Bone marrow (tissue), 2 donors: ENCODE measurements around the gene KIF26B.

Experiments
- DNase-seq, 2 donors: peaks; one replicate each; lab custom pipeline; 2025; lab: John Stamatoyannopoulos, UW

Gene KIF26B

GRCh38 chr1:245279346-245279745, 124.6 kb downstream of the KIF26B start:
- no peak for DNase-seq

- no peak for DNase-seq
Observed at GRCh38 chr1:245283001-245283400, 128.2 kb downstream of the KIF26B start.

- no peak for DNase-seq
Observed at GRCh38 chr1:245285168-245285567, 130.4 kb downstream of the KIF26B start.

GRCh38 chr1:245288796-245289195, 134.0 kb downstream of the KIF26B start:
- DNase-seq, result no peak

DNA sequence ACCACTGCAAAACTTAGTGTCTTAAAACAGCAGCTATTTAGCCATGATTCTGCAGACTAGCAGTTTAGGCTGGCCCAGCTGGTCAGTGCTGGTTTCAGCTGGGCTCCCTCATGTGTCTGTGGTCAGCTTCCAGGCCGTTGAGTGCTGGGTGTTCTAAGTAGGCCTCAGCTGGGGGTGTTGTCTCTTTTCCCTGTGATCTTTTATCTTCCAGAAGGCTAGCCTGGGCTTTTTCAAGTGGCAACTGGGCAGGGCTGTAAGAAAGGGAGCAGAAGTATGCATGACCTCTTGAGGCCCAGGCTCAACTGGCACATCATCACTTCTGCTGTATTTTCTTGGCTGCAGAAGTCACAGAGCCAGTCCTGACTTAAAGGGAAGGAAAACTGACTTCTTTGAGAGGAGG, 136.1 kb downstream of the KIF26B start:
- no peak for DNase-seq

- no peak for DNase-seq
Observed at GRCh38 chr1:245291351-245291750, 136.6 kb downstream of the KIF26B start.

GRCh38 chr1:245292141-245292540, 137.4 kb downstream of the KIF26B start:
- no peak for DNase-seq

- no peak for DNase-seq
Observed at GRCh38 chr1:245292553-245292952, 137.8 kb downstream of the KIF26B start.

DNA sequence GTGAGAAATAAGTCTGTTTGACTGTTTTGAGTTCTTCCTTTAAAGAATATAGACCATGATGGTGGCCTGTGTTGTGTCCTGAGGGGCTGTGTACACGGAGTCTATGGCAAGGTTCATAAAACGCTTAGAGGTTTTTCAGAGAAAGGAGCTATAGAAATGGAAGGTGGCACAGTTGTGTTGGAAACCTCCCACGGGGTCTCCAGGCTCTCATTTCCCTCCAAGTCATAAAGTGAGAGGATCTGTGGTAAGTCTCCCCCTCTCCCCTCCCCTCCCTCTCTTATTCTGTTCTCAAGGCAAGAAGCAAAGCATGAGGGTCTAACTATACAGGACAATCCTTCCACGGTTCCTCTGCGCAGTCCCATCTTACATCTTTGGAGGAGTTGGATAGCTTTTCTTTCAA, 139.2 kb downstream of the KIF26B start:
- no peak for DNase-seq

- no peak for DNase-seq
Observed at GRCh38 chr1:245298781-245299180, 144.0 kb downstream of the KIF26B start.

DNA sequence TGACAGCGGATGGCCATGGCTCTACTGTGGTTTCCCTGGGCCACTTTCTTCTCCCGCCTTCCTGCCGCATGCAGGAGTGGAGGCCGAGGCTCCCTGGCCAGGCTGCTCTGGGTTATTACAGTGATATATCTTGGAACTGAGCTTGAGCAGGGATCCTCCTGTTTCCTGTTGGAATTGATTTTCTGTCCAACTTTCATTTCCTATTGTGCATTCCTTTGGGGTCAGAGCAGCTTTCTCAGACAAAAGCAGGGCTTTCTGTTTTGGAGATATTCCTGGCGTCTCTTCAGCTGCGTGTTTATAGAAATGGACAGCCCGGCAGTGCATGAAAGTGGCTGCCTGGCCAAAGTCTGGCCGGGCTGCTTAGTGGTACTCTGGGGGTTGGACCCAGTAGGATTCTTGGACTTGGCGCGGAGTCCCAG, 146.4 kb downstream of the KIF26B start:
- no peak for DNase-seq

GRCh38 chr1:245301921-245302320, 147.1 kb downstream of the KIF26B start:
- no peak for DNase-seq

- no peak for DNase-seq
Observed at GRCh38 chr1:245304698-245305097, 149.9 kb downstream of the KIF26B start.

GRCh38 chr1:245306020-245306419, 151.2 kb downstream of the KIF26B start:
- no peak for DNase-seq

DNA sequence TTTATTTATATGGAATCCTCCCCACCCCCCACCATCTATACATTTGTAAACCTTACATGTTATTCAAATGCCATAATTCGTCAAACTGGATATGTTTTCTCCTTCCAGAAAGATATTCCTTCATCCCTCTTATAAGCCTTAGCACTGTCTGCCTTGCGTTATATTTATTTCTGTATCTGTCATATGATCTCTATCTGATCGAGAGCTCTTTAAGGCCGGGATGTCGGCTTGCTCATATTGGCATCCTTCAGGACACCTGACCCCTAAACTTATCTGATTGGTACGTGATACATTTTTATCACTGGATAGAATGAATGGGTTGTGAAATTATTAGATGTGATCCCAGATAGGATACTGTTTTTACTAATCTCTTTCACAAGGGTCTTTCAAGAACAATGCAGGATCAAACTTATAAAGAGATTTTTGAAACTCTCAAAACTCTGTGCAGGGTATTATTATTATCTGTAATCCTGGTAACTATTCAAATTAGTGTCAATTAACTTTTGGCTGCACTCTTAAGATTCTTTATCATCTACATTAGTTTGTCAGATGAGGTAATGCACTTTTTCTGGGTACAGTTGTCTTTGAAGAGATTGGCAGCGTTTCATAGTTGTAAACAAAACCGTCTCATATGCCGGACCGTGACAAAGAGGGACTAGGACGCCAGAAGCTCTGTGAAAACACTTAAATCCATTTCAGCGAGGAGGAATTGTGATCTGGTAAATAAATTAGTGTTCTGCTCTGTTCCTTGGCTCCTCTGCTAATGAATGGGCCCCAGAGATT, 152.0 kb downstream of the KIF26B start:
- no peak for DNase-seq

GRCh38 chr1:245310571-245311531, 156.1 kb downstream of the KIF26B start:
- DNase-seq, result peak; percentile 44 to 86

GRCh38 chr1:245311887-245312536, 157.2 kb downstream of the KIF26B start:
- DNase-seq, result no peak

DNA sequence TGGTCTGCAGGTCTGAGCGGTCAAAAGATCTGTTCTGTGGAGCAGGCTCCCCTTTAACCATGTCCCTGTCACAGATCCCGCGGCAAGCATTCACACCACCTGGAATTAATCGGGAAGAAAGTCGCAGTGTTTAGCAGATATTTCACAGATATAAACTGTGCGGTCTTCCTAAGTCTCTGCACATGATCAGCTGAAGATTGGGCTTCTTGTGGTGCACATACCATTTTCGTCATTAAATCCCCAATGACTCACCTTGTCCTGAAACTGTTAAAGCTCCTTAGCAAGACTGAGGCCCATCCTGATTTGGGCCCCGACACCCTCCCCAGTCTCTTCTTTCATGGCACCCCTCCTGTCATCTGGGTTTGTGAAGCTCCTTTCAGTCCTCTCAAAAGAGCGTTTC, 158.8 kb downstream of the KIF26B start:
- no peak for DNase-seq

DNA sequence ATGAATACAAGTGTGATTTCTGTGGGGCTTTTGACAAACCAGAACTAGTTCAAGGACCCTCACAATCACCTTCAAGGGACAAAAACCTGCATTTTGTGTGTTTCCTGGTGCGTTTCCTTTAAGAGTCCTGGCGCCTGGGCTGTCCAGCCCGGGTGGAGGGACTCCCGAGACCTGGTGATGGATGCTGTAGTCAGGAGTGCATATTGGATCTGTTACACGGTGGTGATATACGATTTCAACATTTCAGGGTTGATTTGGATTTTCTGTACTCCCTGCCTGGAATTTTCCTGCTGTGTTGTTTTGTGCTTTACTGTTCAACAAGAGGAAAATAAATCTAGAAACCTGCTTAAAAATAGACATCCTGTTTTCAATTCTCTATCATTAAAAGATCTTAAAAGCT, 162.0 kb downstream of the KIF26B start:
- no peak for DNase-seq

GRCh38 chr1:245317217-245317616, 162.4 kb downstream of the KIF26B start:
- DNase-seq, result no peak

DNA sequence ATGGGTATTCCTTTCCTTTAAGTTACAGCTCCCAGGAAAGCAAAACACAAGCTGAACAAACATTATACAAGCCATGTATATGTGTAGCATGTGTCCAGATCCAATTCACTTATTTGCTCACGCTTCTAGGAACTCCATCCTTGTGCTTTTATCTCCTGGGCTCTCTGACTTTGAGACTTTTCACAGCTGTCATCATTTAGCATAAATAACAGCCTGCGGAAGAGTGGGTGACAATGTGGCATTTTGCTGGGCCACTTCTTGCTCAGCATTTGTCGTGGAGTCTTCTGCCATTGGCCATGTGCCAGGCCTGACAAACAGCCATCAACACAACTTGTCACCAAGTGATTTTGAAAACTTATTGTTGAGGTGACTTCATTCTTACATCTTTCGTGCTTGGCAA, 164.3 kb downstream of the KIF26B start:
- DNase-seq, result no peak

GRCh38 chr1:245322673-245323072, 167.9 kb downstream of the KIF26B start:
- DNase-seq, result no peak
